H9 (cell line): Measurements from ENCODE around the gene ZC3H8. TPM values are rescaled to one million over a fixed set of nuclear protein-coding genes. Genes with fewer than 3 reads are reported as not detected.

Source experiments
- DNase-seq: peaks from one replicate; pipeline ENCODE4 v3.0.0-alpha.2; 2017
- H2AFZ ChIP-seq: one replicate; pipeline ENCODE4 v1.6.1; 2013; ENCODE audit warnings: mild to moderate bottlenecking, low read length, control low read depth, moderate library complexity
- H2AK5ac ChIP-seq: 2 replicates; pipeline ENCODE4 v1.6.1; 2013; ENCODE audit warnings: low read length, control low read depth, mixed read lengths; ENCODE audit not compliant: insufficient read length
- H2BK120ac ChIP-seq: one replicate; pipeline ENCODE4 v1.6.1; 2013; ENCODE audit warnings: low read depth, mild to moderate bottlenecking, low read length, control low read depth, inconsistent platforms; ENCODE audit not compliant: poor library complexity, severe bottlenecking
- H2BK12ac ChIP-seq: 2 replicates; pipeline ENCODE4 v1.6.1; 2013; ENCODE audit warnings: low read length, control low read depth, mixed read lengths, low read depth; ENCODE audit not compliant: insufficient read length
- H2BK15ac ChIP-seq: 2 replicates; pipeline ENCODE4 v1.6.1; 2013; ENCODE audit warnings: low read depth, low read length, control low read depth
- H2BK20ac ChIP-seq: one replicate; pipeline ENCODE4 v1.6.1; 2013; ENCODE audit warnings: low read depth, mild to moderate bottlenecking, low read length, control low read depth, inconsistent platforms; ENCODE audit not compliant: poor library complexity, severe bottlenecking
- H2BK5ac ChIP-seq: 2 replicates; pipeline ENCODE4 v1.6.1; 2013; ENCODE audit warnings: low read length, control low read depth, mixed read lengths; ENCODE audit not compliant: insufficient read length
- H3K14ac ChIP-seq: 2 replicates; pipeline ENCODE4 v1.6.1; 2013; ENCODE audit warnings: low read length, control low read depth; ENCODE audit not compliant: insufficient read depth
- H3K18ac ChIP-seq: 2 replicates; pipeline ENCODE4 v1.6.1; 2013; ENCODE audit warnings: low read depth, mild to moderate bottlenecking, mixed read lengths, low read length, control low read depth; ENCODE audit not compliant: insufficient read length
- H3K23ac ChIP-seq: 2 replicates; pipeline ENCODE4 v1.6.1; 2013; ENCODE audit warnings: low read length, control low read depth, mixed read lengths, low read depth; ENCODE audit not compliant: insufficient read length
- H3K23me2 ChIP-seq: 2 replicates; pipeline ENCODE4 v1.6.1; 2013; ENCODE audit warnings: low read depth, mild to moderate bottlenecking, mixed read lengths, low read length, control low read depth; ENCODE audit not compliant: insufficient read length, poor library complexity, severe bottlenecking
- H3K27ac ChIP-seq: 2 replicates; pipeline ENCODE4 v1.5.1; 2013; ENCODE audit warnings: low read length, control low read depth, mixed read lengths, low read depth; ENCODE audit not compliant: insufficient read length
- H3K27me3 ChIP-seq: 2 replicates; pipeline ENCODE4 v1.6.1; 2013; ENCODE audit warnings: low read length, control low read depth, inconsistent platforms; ENCODE audit not compliant: insufficient read depth
- H3K4ac ChIP-seq: 2 replicates; pipeline ENCODE4 v1.6.1; 2013; ENCODE audit warnings: low read depth, mild to moderate bottlenecking, control low read depth, inconsistent platforms, low read length, moderate library complexity
- H3K4me1 ChIP-seq: 2 replicates; pipeline ENCODE4 v1.6.1; 2013; ENCODE audit warnings: low read length, control low read depth, inconsistent platforms; ENCODE audit not compliant: insufficient read depth
- H3K4me2 ChIP-seq: 2 replicates; pipeline ENCODE4 v1.6.1; 2013; ENCODE audit warnings: low read length, control low read depth, mixed read lengths; ENCODE audit not compliant: insufficient read length, insufficient read depth
- H3K56ac ChIP-seq: 2 replicates; pipeline ENCODE4 v1.6.1; 2013; ENCODE audit warnings: low read depth, mild to moderate bottlenecking, mixed read lengths, low read length, control low read depth; ENCODE audit not compliant: insufficient read length
- H3K79me1 ChIP-seq: 2 replicates; pipeline ENCODE4 v1.6.1; 2013; ENCODE audit warnings: low read depth, mild to moderate bottlenecking, moderate library complexity, low read length, control low read depth, inconsistent platforms; ENCODE audit not compliant: insufficient read depth, poor library complexity, severe bottlenecking
- H3K79me2 ChIP-seq: 2 replicates; pipeline ENCODE4 v1.6.1; 2013; ENCODE audit warnings: low read length, control low read depth, inconsistent platforms; ENCODE audit not compliant: insufficient read depth
- H3K9ac ChIP-seq: 2 replicates; pipeline ENCODE4 v1.6.1; 2013; ENCODE audit warnings: low read length, control low read depth, mixed read lengths; ENCODE audit not compliant: insufficient read length; ENCODE audit errors: extremely low read depth
- H3K9me3 ChIP-seq: one replicate; pipeline ENCODE4 v1.6.1; 2013; ENCODE audit warnings: low read depth, low read length, inconsistent platforms; ENCODE audit not compliant: control insufficient read depth
- H3T11ph ChIP-seq: one replicate; pipeline ENCODE4 v1.6.1; 2013; ENCODE audit warnings: mild to moderate bottlenecking, low read length, control low read depth, inconsistent platforms
- H4K20me1 ChIP-seq: one replicate; pipeline ENCODE4 v1.6.1; 2013; ENCODE audit not compliant: control insufficient read depth, insufficient read length, insufficient read depth
- H4K5ac ChIP-seq: 2 replicates; pipeline ENCODE4 v1.6.1; 2013; ENCODE audit warnings: low read depth, mild to moderate bottlenecking, mixed read lengths, low read length, control low read depth; ENCODE audit not compliant: insufficient read length
- H4K8ac ChIP-seq: replicated peaks from 2 replicates; pipeline ENCODE4 v1.6.1; 2013; ENCODE audit warnings: low read length, control low read depth, mixed read lengths, low read depth; ENCODE audit not compliant: insufficient read length
- H4K91ac ChIP-seq: 2 replicates; pipeline ENCODE4 v1.6.1; 2013; ENCODE audit warnings: low read depth, mild to moderate bottlenecking, moderate library complexity, mixed read lengths, low read length, control low read depth; ENCODE audit not compliant: insufficient read length
- H3K27ac Mint-ChIP-seq, 3 experiments: 2 replicates in 2 of 3; 3 replicates in 1 of 3; pipeline ENCODE4 v1.8.0; 2020 to 2021; ENCODE audit warnings: mixed read lengths in 3 of 3, mild to moderate bottlenecking in 1 of 3, moderate library complexity in 1 of 3
- H3K27me3 Mint-ChIP-seq: 2 replicates; pipeline ENCODE4 v1.8.0; 2021; ENCODE audit warnings: low read depth, mild to moderate bottlenecking, moderate library complexity, mixed read lengths
- H3K36me3 Mint-ChIP-seq, 3 experiments: 2 replicates in 2 of 3; 3 replicates in 1 of 3; pipeline ENCODE4 v1.8.0; 2020 to 2021; ENCODE audit warnings: low read depth in 3 of 3, mixed read lengths in 3 of 3; ENCODE audit not compliant: insufficient read depth in 1 of 3
- H3K4me1 Mint-ChIP-seq, 2 experiments: 2 replicates each; pipeline ENCODE4 v1.8.0; 2020; ENCODE audit warnings: mixed read lengths in 2 of 2
- H3K4me3 Mint-ChIP-seq, 2 experiments: 2 replicates in 1 of 2; 3 replicates in 1 of 2; pipeline ENCODE4 v1.8.0; 2020 to 2021; ENCODE audit warnings: mild to moderate bottlenecking in 2 of 2, mixed read lengths in 2 of 2, moderate library complexity in 1 of 2
- H3K9me3 Mint-ChIP-seq, 2 experiments: 2 replicates in 1 of 2; 3 replicates in 1 of 2; pipeline ENCODE4 v1.8.0; 2020; ENCODE audit warnings: mild to moderate bottlenecking in 2 of 2, mixed read lengths in 2 of 2, moderate library complexity in 1 of 2
- CTCF ChIP-seq: fragments of 200-600 bp; sonication (generic); conservative IDR thresholded peaks from 3 replicates; pipeline ENCODE4 v1.8.0; 2021; ENCODE audit warnings: antibody characterized with exemption, mild to moderate bottlenecking
- WGBS: extraction: QIAGEN DNeasy Blood & Tissue Kit; methylation state at CpG from one replicate; pipeline ENCODE4 v1.1.7; 2013; ENCODE audit warnings: missing lambda C conversion rate, low lambda C conversion rate, mixed read lengths; ENCODE audit not compliant: insufficient read length; ENCODE audit errors: extremely low coverage; 5-methylcytosine and 5-hydroxymethylcytosine counted together
- total RNA-seq: library from RNA; stranded (reverse); gene quantifications from 2 replicates; pipeline ENCODE4 v1.2.1, GENCODE V29; 2021

ZC3H8 gene
- total RNA-seq, 1 experiment from 2014 or later, result 6.9 TPM

DNA sequence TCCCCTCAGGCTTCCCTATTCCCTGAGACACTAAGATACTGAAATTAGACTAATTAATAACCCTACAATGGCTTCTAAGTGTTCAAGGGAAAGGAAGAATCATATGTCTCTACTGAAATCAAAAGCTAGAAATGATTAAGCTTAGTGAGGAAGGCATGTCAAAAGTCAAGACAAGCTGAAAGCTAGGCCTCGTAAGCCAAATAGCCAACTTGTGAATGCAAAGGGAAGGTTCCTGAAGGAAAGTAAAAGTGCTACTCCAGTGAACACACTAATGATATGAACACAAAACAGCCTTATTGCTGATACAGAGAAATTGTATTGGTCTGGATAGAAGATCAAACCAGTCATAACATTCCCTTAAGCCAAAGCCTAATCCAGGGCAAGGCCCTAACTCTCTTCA, 10.0 kb downstream of the ZC3H8 start:
- H3K56ac ChIP-seq, result no peak overlapping the region
- H3K23me2 ChIP-seq, result no peaks in the 10 kb centered on the region
- H3K4me2 ChIP-seq, result no peak overlapping the region
- Mint-ChIP-seq H3K4me1 (no peaks in the 10 kb centered on the region), H3K27me3 (no peaks in the 10 kb centered on the region), H3K27ac (no peak overlapping the region), H3K36me3 (peaks cover 4 to 13% (median 9%) of the 10 kb centered on the region in 3 experiments; a peak in 6 of 7 replicates), H3K9me3 (no peaks in the 10 kb centered on the region), H3K4me3 (no peak overlapping the region)
- no peak for TF ChIP-seq CTCF
- H3K14ac ChIP-seq, result no peak overlapping the region
- no peaks in the 10 kb centered on the region for H3K27me3 ChIP-seq
- H2AK5ac ChIP-seq, result no peak overlapping the region
- no CpG with 5 or more reads among the region's 1 CpG for WGBS
- no peak overlapping the region for H3K9ac ChIP-seq
- H3K9me3 ChIP-seq, result no peaks in the 10 kb centered on the region
- no peaks in the 10 kb centered on the region for H3K4me1 ChIP-seq
- no peak overlapping the region for H2BK120ac ChIP-seq
- H3T11ph ChIP-seq, result no peak overlapping the region
- H4K8ac ChIP-seq, result no peak overlapping the region
- H4K91ac ChIP-seq, result no peak overlapping the region
- H4K20me1 ChIP-seq, result no peaks in the 10 kb centered on the region
- H4K5ac ChIP-seq, result no peak overlapping the region
- H3K23ac ChIP-seq, result no peak overlapping the region
- H2BK20ac ChIP-seq, result no peak overlapping the region
- no peak for DNase-seq
- H3K18ac ChIP-seq, result no peak overlapping the region
- no peaks in the 10 kb centered on the region for H3K79me1 ChIP-seq
- H2BK12ac ChIP-seq, result no peak overlapping the region
- H3K79me2 ChIP-seq, result no peaks in the 10 kb centered on the region; the same call in 1 of the 2 replicates
- H2BK5ac ChIP-seq, result no peak overlapping the region
- H2AFZ ChIP-seq, result no peak overlapping the region
- H2BK15ac ChIP-seq, result no peak overlapping the region
- H3K4ac ChIP-seq, result no peak overlapping the region
- H3K27ac ChIP-seq, result no peak overlapping the region
